ENCODE measurements around the gene UBE2G1. TPM values are rescaled to one million over a fixed set of nuclear protein-coding genes. Genes with fewer than 3 reads are reported as not detected.
"Not testable (repeated sequence)": the region's sequence is repeated elsewhere in the genome, so short reads cannot be mapped to it uniquely, and the experiment has no call there.

The UBE2G1 gene
- polyA plus RNA-seq, 1 donor: 62.8 TPM

DNA sequence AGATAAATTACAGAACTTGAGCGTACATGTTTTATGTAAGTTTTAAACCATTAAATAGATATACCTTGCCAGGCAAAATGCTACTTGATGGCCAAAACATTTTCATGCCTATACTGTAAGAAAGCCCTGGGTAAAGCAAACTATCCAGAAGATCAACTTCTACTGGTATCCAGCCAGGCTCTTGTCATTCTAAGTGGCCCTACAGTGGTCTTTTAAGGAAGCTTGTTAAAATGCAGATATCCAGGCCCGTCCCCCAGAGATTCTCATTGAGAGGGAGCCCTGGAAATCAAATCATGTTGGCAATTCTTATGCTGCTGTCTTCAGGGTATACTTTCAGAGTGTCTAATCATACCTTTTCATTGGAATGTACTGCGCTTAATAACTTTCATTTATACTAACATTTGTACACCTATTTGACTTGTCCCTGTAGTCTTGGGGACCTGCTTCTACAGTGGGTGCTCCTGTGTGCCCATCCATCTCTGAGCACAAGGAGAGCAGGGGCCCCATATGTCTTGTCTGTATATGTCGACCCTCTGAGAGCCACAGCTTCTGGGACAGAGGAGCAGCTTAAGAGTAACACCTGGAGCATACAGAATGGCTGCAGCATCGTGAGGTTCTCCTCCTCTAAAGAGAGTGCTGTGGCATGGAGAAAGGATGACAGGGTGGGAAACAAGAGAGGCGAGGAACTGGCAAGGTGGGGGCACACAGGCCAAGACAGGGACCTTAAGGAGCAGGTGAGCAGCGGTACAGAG lies 59.1 kb downstream of the UBE2G1 start:
- DNase-seq: no peak

DNA sequence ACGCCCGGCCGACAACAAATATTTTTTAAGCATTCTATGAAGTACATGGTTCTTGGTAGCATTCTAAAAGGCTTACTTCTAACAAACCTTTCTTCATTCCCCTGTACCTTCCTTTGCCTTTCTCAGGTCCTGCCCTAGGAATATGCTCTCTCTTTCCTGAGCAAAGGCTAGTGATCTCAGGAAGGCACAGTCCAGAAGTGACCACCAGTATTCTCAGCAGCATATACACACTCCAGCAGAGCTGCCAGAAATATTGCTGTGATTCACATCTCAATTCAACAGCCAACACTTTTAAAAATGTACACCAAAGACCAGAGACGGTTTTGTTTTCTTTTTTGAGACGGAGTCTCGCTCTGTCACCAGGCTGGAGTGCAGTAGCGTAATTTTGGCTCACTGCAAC lies 61.3 kb downstream of the UBE2G1 start:
- DNase-seq: no peak

DNA sequence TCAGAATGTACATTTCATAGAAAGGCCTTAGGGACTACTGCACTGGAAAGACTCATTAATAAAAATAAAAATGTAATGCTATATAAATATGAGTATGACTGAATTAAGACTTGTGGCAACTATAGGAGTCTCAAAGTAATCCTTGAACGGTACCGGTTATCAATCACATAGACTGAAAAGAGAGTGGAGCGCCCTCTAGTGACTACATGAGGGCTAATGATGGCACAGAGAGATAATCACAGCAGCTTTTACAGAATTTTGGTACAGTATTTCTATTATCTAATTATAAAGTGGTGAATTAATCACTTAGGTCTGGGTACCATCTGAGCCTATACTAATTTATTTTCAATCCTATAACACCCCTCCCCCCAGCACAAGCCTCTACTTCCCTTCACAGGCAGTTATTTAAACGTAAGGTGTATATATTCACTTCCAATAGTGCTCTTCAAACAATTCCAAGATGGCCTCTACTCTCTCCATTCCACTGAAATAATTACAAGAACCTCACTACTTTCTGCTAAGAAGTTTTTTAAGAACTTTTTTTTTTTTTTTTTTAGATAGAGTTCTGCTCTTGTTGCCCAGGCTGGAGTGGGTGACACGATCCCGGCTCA lies 62.0 kb downstream of the UBE2G1 start:
- no peak for DNase-seq

DNA sequence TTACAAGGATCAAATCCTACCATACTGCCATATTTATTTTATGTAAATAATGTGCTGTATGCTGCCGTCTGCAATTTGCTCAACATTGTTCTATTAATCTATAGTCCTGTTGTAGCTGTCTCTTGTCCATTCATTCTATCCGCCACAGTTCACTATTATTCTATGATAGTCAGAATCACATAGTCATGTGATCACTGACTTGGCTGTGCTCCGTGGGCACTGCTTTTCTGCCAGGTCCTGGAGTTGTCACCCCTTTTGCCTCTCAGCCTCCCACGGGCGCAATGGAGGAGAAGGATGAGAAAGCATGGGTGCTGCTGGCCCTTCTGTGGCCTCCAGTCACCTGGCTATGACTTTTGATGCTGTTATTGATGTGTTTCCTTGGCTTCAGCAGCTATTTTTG lies 65.4 kb downstream of the UBE2G1 start:
- DNase-seq: no peak

DNA sequence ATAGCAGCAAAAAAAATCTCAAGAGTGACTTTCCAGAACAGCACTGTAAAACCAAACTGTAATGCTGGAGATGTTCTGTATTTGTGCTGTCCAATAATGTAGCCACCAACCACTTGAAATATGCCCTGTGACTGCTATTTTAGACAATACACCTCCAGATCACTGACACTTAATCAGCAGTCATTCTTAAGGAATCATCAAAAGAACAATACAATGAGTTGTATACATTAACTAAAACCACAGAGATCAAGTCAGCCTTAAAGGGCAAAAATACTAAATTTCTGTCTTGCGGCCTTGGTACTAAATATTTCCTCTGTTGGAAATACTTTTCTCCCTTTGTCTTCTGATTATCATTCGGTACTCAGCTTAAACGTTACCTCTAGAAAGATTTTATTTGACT lies 69.1 kb downstream of the UBE2G1 start:
- no peak for DNase-seq

DNA sequence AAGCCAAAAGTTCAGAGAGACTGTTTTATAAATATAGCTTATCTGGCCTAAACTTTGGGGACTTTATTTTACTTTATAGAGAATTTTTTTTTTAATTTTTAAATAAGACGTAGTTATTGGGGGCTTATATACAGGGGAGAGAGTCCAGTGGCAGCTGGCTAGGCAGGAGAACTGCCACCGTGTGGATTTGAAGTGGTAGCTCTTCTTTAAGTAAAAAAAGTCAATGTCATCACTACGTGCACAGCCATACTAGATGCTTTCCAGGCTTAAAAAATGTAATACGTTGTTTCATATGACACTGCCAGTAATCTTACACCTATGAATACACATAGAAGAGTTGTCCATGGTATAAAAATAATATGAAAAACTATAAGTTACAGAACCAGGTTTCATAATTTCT lies 70.8 kb downstream of the UBE2G1 start:
- no peak for DNase-seq

DNA sequence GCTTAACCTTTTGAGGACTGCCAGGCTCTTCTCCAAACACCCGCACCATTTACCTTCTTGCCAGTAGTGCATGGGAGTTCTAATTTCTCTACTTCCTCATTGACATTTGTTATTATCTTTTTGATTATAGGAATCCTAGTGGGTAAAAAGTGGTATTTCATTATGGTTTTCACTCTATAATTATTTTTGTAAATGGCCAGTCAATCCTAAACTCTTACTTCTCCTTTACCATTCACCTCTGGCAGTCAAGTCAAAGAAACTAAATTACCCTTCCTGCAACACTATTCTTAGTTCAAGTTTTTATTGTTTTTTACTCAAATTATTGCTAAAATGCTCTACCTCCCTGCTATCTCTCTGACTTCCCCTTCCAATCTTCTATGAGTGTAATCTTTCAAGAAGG lies 72.9 kb downstream of the UBE2G1 start:
- DNase-seq: no peak

DNA sequence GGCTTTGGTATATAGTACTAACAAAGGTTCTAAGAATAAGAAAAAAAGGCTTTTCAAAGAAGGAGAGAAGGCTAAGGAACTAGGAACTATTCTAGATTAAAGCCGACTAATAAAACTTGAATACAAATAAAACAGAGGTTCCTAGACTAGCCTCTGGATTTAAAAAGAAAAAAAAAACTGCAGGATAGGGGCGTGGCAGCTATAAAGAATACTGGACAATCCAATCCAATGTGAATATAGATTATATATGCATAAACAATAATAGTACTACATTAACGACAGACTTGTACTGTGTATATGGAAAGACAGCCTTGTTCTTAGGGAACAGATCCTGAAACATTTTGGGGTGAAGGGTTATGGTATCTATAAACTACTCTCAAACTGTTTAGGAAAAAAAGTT lies 78.8 kb downstream of the UBE2G1 start:
- DNase-seq: no peak

DNA sequence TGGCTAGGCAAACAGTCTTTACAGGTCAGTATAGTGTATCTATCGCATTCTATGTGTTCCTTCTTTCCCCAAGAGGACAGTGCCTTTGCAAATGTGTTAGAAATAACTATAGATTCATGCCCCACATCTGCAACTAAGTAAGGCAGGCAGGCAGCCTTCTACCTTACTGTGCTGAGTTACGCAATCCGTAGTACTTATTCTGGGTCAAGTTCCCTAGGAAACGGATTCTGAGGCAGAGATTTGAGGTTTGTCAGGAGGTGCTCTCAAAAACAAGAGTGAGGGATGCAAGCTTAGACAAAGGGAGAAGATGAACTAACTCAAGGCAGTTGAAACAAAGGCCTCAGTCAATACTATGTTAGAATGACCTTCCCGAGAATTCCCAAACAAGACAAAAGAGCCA lies 90.0 kb downstream of the UBE2G1 start:
- no peak for DNase-seq

DNA sequence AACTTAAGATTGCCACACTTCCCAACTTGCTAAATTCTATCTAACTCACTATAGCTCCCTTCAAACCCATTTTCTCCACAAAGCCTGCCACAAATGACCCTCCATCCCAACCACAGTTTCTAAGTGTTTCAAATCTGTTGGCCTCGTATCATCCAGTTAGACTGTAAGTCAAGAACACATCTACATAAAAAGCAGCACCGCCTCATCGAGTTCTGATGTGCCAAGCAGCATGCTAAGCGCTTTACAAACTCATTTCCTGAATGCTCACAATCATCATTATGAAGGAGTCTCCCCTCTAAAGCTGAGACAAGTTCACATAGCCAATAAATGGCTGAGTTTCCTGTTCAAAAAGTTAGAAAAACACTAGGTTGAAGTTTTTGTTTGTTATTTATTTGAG lies 93.5 kb downstream of the UBE2G1 start:
- no peak for DNase-seq

DNA sequence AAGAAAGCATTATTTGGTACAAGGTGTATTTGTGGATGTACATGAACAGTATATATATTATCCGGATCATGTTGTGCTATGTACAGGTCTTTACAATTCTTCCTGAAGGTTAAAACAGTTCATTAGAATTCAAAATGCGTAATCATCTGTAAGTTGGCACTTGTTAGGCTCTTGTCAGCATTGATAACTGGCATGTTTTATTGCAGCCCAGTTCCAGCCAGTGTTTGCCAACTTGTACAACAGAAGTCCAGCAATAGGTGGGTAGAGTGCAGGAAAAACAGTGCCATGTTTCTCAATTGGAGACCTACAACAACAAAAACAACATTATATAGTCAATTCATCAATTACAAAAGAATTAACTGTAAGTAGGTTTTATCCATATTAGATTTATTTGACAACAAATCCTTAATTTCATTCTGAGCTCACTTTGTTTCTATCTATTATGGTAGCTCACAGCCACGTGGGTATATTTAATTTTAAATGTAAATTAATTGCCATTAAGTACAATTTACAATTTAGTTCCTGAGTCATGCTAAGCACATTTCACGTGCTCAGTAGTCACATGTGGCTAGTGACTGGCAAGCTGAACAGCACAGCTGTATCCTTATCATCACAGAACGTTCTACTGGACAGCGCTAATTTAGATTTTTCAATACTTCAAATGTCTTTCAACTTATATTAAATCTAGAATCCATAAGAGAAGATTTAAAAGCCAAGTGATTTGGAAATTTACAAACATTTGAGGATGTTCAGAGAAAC lies 94.1 kb downstream of the UBE2G1 start:
- DNase-seq: no peak

DNA sequence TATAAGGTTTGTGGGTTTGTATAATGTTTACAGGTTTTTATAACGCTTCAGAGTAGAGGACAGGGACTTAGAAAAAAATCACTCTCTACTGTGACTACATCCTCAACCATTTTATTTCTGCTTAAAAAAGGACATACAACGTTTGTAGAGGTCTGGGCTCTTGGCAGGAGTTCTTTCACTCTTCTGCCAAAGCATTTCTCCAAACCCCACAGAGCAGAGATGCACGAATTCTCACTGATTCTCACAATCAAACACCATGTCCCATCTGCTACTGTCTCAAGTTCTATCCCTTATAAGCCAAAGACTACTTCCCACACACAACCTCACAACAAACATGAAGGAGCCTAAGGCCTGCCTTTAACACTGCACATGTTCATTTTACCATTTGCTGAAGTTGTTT lies 95.7 kb downstream of the UBE2G1 start:
- no peak for DNase-seq

DNA sequence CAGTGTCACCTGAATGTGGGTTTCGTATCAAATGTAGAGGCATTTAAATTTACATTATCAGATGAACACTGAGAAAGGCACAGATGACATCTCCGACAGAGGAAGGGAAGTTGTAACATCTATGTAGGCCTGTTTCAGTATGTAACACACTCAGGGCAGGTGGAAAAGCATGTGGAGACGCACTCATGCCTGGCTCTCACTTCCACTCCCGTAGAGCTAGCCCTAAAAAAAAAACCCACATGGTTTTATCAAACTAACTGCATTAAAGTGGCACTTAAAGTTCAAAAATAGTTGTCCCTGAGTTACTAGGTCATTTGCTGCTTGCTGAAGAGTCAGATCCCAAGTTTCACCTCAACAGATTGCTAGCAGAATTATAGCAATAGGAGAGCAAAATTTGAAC lies 96.6 kb downstream of the UBE2G1 start:
- DNase-seq: no peak

DNA sequence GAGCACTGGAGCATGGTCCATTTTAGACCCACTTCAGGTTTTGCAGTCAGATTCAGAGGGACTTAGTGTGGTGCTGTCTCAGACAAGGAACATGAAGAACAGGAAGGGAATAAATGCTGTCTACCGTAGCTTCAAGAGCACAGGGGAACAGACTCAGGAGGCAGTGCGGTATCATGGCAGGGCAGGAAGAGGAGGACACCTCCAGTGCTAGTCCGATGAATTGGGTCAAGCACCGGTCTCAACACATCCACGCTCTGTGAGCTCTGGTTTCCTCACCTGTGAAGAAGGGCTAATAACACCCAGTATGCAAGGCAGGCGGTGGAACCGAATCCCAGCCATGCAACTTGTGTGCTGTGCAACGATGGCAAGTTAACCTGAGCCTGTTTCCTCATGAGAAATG lies 99.1 kb downstream of the UBE2G1 start:
- DNase-seq: no peak

DNA sequence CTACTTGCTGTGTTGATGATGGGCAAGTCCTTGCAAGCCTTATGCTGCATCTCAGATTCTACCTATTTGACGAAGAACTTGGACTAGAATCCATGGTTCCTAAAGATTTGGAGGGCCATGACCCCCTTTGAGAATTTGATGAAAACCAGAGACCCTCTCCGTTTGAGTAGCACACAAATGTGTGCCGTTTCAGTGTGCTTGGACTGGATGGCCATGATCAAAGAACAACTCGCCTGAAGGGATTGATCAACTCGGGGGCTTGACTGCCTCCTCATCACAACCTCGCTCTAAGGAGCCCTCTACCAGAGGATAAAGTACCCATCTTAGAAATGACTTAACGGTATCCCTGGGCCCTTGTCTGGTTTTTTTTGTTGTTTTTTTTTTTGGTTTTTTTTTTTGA lies 99.9 kb downstream of the UBE2G1 start:
- no peak for DNase-seq

DNA sequence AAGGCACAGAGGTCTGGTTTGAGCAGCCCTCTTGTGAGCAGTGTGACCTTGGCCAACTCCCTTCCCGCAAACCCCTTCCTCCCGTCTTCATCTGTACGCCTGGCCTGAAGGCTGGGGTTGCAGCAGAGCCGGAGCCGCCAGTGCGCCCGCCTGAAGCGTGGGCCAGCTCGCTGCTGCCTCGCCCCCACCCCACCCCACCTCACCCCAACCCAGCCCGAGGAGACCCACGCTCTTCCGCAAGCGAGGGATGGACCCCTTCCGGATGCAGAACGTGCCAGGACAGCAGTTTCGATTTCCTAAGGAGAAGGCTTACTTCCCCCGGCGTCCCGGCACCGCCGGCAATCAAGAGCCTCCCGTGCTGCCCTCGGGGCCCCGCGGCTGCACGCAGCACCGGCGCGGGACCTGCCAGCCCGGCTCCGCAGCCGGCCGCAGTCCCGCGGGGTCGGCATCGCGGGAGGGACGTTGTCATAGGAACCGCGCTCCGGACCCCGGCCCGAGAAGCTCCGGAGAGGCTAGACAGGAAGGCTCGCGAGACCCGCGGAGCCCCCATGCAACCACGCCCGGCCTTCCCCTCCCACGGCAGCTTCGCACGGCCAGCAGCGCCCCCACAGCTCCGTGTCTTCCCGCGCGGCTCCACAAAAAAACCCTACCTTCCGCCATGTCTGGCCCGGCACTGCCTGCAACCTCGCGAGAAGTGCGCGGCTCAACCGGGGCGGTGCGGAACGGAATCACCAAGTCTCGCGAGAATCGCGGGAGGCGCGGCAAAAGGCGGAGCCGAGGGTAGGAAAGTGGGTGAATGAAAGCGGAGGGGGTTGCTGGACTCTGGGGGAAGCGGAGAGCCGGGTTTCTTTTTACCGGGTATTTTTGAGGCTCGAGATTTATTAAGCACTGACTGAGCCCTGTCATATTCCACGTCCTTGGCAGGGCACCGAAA lies 102.9 kb downstream of the UBE2G1 start, which contains the start of gene ANKFY1:
TSS of gene ANKFY1 (minus strand) at position 698 of the 934 bp plus-strand sequence. CDS start at position 660, 38 bp downstream.
- DNase-seq: peak; percentile 96

DNA sequence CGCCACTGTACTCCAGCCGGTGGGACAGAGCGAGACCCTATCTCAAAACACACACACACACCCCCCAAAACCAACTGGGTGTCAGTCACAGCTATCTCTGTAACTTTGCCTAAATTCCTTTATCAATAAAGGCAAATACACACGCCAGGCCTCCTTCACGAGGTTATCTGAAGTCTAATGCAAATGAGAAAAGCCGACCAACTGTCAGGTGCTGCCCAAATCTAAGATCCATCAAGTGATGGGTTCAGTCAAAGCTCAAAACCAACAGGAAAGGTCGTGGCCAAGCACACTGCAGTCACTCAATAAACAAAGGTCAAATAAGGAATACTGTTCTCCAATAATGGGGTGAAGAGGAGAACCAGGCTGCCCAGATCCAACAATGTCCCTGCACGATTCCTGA lies 103.8 kb downstream of the UBE2G1 start:
- no peak for DNase-seq

DNA sequence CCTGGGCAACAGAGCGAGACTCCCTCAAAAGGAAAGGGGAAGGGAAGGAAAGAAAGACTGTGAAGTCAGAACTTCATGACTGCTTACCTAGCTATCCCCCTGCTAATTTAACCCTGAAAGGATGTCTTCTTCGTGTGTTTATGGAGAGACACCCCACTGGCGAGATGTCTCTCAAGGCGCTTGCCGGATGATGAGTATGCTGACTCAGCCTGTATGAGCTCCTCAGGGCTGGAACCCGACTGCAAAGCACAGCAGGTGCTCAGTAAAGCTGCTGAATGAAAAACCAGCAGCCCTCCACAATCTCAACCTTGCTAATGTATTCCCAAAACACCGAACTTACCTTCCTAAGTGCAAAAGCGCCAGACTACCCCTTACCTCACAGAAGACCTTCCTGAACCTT lies 105.0 kb downstream of the UBE2G1 start:
- DNase-seq: no peak

DNA sequence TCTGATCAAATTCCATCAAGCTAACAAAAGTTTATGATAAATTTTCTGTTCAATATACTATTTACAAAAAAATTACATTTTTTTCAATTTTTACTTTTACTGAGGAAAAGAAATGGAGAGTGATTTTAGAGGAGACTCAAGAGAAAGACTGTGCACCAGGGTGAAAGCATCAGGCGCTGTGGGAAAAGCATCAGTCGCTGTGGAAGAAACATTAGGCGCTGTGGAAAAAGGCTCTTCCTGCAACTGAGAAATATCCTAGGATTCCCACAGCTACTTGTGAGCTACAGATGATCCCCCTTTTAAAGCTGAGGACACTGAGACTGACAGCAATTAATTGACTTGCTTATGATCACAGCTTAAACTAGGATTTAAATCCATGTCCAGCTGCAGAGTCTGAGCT lies 107.6 kb downstream of the UBE2G1 start:
- DNase-seq: no peak

DNA sequence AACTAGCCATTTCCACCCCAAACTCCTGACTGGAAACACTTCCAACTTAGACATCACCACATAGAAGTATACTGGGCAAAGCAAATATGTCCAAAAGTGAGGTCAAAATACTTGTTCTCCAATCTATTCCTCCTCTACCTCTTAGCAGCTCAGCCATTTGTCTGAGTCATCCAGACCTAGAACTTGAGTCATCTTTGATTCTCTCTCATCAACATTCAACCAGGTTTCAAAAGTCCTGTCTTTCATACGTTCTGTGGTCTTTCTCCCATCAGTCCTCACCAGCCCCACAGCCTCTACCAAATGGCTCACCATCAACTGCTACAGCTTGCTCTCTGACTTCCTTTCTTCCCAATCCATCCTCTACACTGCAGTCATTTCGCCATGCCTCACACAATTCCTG lies 109.5 kb downstream of the UBE2G1 start:
- DNase-seq: no peak

DNA sequence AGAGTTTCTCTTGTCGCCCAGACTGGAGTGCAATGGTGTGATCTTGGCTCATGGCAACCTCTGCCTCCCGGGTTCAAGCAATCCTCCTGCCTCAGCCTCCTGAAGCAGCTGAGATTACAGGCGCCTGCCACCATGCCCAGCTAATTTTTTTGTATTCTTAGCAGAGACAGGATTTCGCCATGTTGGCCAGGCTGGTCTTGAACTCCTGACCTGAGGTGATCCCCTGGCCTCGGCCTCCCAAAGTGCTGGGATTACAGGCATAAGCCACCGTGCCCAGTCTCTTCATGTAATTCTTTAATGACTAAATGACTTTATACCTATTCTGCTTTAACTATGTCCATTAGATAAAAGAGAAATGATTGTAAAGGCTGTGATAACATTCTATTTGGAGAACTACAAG lies 111.2 kb downstream of the UBE2G1 start:
- DNase-seq: not testable (repeated sequence)

DNA sequence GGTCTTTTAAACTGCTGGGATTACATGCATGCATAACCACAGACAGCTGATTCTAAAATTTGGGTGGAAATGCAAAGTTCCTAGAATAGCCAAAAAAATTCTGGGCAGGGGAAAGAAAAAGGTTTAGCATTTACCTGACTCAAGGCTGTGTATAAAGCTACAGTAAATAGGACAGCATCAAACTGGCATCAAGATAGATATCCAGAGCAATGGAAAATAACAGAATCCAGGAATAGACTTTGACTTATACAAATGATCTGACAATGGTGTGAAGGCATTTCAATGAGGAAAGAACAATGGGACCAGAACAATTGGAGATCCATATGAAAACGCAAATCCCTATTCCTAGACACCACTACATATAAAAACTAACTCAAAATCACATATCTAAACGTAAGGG lies 115.6 kb downstream of the UBE2G1 start:
- no peak for DNase-seq
